Tibial nerve (tissue), 3 donors: ENCODE data around the gene MKNK1.

Experiments
- POLR2A ChIP-seq, 2 donors: fragments of 450-650 bp; IDR thresholded peaks; one replicate each; pipeline ENCODE4 v1.6.1; 2017; ENCODE audit warnings: antibody characterized with exemption in 2 of 2, mild to moderate bottlenecking in 2 of 2, moderate library complexity in 2 of 2
- TF ChIP-seq, protein P1 (sequence below), 5 experiments: fragments of 200-600 bp in 3 of 5; fragments of 450-650 bp in 2 of 5; sonication (generic) in 3 of 5; IDR thresholded peaks; one replicate each; pipeline ENCODE4 v1.5.1; 2016 to 2019; ENCODE audit warnings: antibody characterized with exemption in 5 of 5, mild to moderate bottlenecking in 3 of 5, moderate library complexity in 2 of 5

DNA sequence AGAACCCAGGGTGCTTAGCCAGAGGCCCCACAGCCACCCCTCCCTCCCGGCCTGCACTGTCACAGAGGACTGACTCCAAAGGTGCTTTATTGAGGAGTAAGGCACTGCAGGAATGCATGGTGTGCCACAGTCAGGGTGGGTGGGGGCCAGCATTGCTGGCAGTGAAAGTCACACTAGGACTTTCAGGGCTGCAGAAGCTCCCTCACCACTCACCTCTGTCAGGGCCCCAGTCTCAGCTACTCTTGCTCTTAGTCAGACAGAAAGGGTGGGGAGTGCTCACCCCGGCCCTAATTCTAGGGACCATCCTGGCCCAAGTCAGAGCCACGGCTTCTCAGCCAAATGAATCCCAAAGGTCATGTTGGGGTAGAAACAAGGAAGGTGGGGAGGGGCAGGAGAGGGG is 72.0 kb downstream of the MKNK1 start:
- TF ChIP-seq POLR2A (IDR thresholded peaks at IDR 0.05) = no peak
- TF ChIP-seq, protein P1, sequence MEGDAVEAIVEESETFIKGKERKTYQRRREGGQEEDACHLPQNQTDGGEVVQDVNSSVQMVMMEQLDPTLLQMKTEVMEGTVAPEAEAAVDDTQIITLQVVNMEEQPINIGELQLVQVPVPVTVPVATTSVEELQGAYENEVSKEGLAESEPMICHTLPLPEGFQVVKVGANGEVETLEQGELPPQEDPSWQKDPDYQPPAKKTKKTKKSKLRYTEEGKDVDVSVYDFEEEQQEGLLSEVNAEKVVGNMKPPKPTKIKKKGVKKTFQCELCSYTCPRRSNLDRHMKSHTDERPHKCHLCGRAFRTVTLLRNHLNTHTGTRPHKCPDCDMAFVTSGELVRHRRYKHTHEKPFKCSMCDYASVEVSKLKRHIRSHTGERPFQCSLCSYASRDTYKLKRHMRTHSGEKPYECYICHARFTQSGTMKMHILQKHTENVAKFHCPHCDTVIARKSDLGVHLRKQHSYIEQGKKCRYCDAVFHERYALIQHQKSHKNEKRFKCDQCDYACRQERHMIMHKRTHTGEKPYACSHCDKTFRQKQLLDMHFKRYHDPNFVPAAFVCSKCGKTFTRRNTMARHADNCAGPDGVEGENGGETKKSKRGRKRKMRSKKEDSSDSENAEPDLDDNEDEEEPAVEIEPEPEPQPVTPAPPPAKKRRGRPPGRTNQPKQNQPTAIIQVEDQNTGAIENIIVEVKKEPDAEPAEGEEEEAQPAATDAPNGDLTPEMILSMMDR (IDR thresholded peaks at IDR 0.05) = no peak
